ENCODE data around the gene B4GALT3. TPM values are rescaled to one million over a fixed set of nuclear protein-coding genes. Genes with fewer than 3 reads are reported as not detected.

The B4GALT3 gene
- total and polyA plus RNA-seq, 11 donors: 13.4 to 40.8 (median 22.4) TPM

- no peaks in the 10 kb centered on the region for H3K9me3 ChIP-seq
- TF ChIP-seq CTCF (IDR thresholded peaks at IDR 0.05) (no peak), POLR2A (IDR thresholded peaks at IDR 0.05) (no peak)
- ATAC-seq: no peak
- H3K4me1 ChIP-seq: peaks cover 4 to 55% (median 22%) of the 10 kb centered on the region in 12 donors
- peaks cover 0 to 32% (median 30%) of the 10 kb centered on the region in 9 donors for H3K36me3 ChIP-seq
- 51 to 59% (median 56%) methylated on average over 9 of the region's 9 CpGs for WGBS, 4 donors
- H3K27me3 ChIP-seq: no peaks in the 10 kb centered on the region
- H3K4me3 ChIP-seq: peak overlapping the region in 10 of 12 donors; percentile 67 to 96 (median 78)
- intact Hi-C loops (cut with DNase I): no loop called here
- peak in 1 of 5 donors; percentile 1 for DNase-seq
- H3K27ac ChIP-seq: peak overlapping the region in 11 of 12 donors; percentile 60 to 95 (median 89)
Measured at GRCh38 chr1:161177936-161178244, 583 bp upstream of the B4GALT3 start.

GRCh38 chr1:161176468-161177111 lies 717 bp downstream of the B4GALT3 start:
- peak; percentile 1 to 11 (median 3) for ATAC-seq
- Histone ChIP-seq H3K4me3 (peak overlapping the region; percentile 61 to 100 (median 78)), H3K9me3 (no peaks in the 10 kb centered on the region), H3K4me1 (peaks cover 6 to 52% (median 29%) of the 10 kb centered on the region in 12 donors), H3K27ac (peak overlapping the region; percentile 60 to 95 (median 89)), H3K27me3 (no peaks in the 10 kb centered on the region), H3K36me3 (peaks cover 0 to 45% (median 41%) of the 10 kb centered on the region in 9 donors)
- TF ChIP-seq POLR2A (IDR thresholded peaks at IDR 0.05) (no peak), CTCF (IDR thresholded peaks at IDR 0.05) (no peak)
- 15 to 21% (median 17%) methylated on average over 17 of the region's 17 CpGs for WGBS, 4 donors
- peak in 1 of 5 donors; percentile 20 for DNase-seq
- intact Hi-C loops (cut with DNase I): no loop called here

- intact Hi-C loops (cut with DNase I): no loop called here
- peak in 1 of 5 donors; percentile 10 for DNase-seq
- ATAC-seq: no peak
- TF ChIP-seq POLR2A (IDR thresholded peaks at IDR 0.05): no peak
- no peaks in the 10 kb centered on the region for H3K9me3 ChIP-seq
- H3K4me3 ChIP-seq: peak overlapping the region in 9 of 12 donors; percentile 67 to 96 (median 78)
- no peaks in the 10 kb centered on the region for H3K27me3 ChIP-seq
- H3K4me1 ChIP-seq: peaks cover 6 to 49% (median 29%) of the 10 kb centered on the region in 12 donors
- 86 to 91% (median 90%) methylated on average over 10 of the region's 10 CpGs for WGBS, 4 donors
- peak overlapping the region in 9 of 12 donors; percentile 60 to 95 (median 90) for H3K27ac ChIP-seq
- H3K36me3 ChIP-seq: peaks cover 0 to 52% (median 47%) of the 10 kb centered on the region in 9 donors
Measured at GRCh38 chr1:161175771-161176453, 1.4 kb downstream of the B4GALT3 start.

- H3K36me3 ChIP-seq: peaks cover 0 to 62% (median 57%) of the 10 kb centered on the region in 9 donors
- 94 to 96% (median 95%) methylated on average over 11 of the region's 11 CpGs for WGBS, 4 donors
- H3K4me1 ChIP-seq: peaks cover 6 to 44% (median 29%) of the 10 kb centered on the region in 12 donors
Measured at GRCh38 chr1:161174911-161175310, 2.4 kb downstream of the B4GALT3 start.

More at GRCh38 chr1:161174911-161175310, 2.4 kb downstream of the B4GALT3 start:
- TF ChIP-seq CTCF (IDR thresholded peaks at IDR 0.05) (no peak), POLR2A (IDR thresholded peaks at IDR 0.05) (no peak)
- DNase-seq (no peak), ATAC-seq (no peak)
- Histone ChIP-seq H3K27ac (no peak overlapping the region), H3K4me3 (no peak overlapping the region), H3K27me3 (no peaks in the 10 kb centered on the region), H3K9me3 (no peaks in the 10 kb centered on the region)
- intact Hi-C loops (cut with DNase I): no loop called here

Data from heart left ventricle (tissue), 16 donors.